ENCODE results near the gene PKN2.

Gene PKN2

DNA sequence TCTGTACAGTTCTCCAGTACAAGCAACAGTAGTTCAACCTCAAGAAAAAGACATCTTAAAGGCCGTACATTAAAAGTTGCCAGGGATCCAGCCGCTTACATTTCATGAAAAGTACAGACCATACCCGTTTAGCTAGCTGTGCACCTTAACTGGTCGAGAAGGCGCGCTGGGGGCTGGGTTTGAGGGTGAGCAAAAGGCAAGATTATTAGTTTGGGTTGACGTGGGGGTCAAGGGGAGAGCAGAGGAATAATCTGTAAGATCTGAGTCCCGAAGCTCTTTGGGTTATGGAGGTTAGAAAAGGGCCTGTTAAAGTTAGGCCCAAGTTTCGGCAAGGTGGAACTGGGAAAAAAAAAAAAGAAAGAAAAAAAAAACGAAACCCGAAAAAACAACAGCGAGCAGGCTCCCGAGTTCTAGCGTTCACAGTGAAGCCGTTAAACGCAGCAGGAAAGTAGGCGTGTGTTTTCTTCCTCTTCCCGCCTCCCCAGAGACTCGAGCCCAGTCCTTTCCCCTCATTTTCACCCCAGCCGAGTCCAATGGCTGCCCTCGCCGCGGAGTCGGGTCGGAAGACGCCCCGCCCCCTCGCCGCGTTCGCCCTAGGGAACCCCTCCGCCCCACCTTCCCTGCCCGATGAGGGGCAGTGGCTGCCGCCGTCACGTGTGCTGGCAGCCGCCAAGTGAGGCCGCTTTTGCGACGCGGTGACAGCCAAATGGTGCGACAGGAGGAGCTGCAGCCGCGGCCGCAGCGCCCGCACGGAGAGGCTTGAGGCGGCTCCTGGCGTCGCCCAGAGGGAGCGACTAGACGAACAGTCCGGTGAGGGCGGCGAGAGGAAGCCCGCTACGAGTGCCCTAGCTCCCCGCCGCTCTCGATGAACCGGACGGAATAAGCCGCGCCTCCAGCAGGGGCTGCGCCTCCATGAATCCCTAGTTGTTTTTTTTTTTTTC, at the start of gene PKN2:
PKN2 (plus strand) TSS at position 733 of the 941 bp plus-strand sequence. CDS start 308 bp downstream, outside the sequence.
- DNase-seq (ENCODE audit: low read depth in 2 of 2), result peak; percentile 95 to 96

DNA sequence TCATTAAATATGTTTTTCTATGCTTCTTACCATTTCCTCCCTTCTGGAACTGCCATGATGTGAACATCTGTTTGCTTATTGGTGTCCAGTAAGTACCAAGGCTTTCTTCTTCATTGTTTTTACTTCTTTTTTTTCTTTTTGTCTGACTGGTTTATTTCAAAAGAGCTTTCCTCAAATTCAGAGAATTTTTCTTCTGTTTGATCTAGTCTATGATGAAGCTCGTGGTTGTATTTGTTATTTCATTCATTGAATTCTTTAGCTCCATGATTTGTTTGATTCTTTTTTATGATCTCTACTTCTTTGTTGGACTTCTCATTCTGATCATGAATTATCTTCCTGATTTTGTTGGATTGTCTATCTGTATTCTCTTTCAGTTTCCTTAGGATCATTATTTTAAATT, 49.5 kb upstream of the PKN2 start:
- no peak for DNase-seq (ENCODE audit: low read depth in 2 of 2)

DNA sequence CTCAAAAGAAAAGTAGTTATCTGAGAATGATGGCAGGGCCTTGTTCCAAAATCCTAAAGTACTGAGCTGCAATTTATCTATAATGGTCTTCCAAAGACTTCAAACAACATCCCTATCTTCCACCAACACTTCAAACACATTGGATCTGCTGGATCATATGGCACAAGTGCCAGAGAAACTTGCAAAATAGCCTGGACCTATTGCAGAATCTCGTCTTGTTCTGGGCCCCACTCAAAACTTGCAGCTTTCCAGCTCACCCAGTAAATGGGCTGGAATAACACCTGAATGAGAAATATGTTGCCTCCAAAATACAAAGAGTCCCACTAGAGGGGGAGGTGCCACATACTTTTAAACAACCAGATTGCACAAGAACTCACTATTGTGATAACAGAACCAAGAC, 44.0 kb upstream of the PKN2 start:
- DNase-seq (ENCODE audit: low read depth in 2 of 2), result no peak

DNA sequence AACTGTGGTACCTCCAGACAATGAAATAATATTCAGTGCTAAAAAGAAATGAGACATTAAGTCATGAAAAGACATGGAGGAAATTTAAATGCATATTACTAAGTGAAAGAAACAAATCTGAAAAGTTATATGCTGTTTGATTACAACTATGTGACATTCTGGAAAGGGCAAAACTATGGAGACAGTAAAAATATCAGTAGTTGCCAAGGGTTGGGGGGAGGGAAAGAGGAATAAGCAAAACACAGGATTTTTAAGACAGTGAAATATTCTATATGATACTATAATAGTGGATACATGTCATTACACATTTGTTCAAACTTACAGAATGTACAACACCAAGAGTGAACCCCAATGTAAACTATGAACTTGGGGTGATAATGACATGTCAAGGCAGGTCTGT, 38.2 kb upstream of the PKN2 start:
- no peak for DNase-seq (ENCODE audit: low read depth in 2 of 2)

DNA sequence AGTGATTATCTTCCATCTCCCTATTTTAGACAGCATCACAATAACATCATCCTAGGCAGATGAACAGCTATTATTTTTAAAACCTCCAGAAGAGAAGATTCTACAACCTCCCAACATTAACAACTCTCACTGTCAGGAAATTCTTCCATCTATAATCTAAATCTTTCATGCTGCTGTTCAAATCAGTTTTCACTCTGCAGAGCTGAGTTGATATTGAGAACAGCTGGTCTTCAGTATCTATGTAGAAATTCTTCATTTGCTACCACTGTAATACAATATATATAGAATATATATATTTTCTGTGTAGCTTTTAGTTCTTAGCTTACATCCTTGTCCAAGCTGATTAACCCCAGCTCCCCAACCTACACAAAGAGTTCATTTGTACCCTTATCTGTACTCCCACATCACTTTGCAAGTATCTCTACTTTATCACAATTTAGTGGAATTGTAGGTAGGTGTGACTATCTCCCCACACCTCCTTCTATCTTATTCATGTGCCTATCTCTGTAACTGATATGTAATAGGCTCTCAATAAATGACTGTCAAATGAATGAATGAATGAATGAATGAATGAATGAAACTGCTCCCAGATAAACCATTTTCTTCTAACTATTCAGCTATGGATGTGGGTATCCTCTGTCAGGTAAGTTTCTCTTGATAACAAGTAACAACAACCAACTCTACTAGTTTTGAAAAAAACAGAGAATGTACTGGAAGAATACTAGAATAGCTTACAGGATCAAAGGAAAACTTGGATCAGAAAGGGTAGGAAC, 37.4 kb upstream of the PKN2 start:
- no peak for DNase-seq (ENCODE audit: low read depth in 2 of 2)

DNA sequence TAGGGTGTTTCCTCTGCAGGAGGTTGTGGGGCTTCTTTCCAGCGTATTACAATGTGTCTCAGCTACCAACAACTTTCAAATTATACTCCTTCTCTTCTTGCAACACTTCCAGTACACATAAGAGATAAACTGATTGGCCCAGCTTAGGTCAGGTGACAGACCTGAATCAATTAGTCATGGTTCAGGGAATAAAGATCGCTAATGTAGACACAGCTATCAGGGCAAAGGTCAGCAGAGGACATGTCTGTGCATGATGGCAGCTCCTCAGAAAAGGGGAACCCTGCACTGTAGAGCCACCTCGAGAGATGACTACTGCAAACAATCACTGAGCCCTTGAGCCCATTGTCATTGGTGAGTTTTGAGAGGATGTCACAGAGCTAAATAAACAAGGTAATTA, 36.8 kb upstream of the PKN2 start:
- no peak for DNase-seq (ENCODE audit: low read depth in 2 of 2)

DNA sequence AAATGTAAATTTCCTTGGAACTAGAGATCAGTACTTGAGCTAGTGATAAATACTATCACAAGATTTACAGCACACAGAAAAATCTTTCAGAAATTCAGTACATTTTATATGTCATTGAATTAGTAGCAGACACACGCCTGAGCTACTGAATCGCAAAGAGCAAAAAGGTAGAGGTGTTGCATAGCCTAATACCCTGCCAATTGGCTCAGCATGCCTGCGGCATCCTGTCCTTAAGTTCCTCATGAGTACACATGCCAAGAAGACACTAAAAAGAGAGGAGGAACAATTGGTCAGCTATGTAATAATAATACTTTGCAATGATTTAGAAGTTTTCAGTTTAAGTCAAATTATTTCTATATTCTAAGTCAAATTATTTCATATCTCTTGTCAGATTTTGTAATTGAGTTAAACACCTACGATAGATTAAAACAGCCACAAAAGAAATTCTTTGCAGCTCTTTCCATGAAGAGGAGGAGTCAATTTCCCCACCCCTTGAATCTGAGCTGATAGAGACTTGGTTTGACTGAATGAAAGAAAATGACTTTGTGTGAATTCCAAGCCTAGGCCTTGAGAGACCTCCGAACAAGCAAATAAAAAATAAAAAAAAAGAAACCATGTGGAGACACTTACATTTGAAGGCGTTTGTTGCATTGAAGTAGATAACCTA, 36.2 kb upstream of the PKN2 start:
- DNase-seq (ENCODE audit: low read depth in 2 of 2), result no peak

DNA sequence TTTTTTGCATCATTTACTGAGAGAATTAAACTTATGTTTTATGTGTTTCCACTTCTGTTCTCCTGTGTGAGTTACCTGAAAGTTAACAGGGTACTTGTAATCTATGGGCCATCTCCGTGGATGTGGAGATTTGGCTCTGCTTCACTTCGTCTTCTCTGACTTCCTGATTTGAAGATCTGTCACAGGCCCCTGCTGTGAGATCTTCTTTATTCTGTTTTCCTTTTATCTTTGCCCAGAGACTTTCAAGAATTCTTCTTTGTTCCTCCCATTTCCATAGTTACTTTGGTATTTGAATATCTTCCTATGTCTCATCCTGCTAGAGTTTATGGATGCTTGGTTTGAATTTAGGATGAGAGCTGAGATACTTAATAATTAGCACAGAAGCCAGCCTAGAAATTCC, 35.4 kb upstream of the PKN2 start:
- DNase-seq (ENCODE audit: low read depth in 2 of 2), result no peak

DNA sequence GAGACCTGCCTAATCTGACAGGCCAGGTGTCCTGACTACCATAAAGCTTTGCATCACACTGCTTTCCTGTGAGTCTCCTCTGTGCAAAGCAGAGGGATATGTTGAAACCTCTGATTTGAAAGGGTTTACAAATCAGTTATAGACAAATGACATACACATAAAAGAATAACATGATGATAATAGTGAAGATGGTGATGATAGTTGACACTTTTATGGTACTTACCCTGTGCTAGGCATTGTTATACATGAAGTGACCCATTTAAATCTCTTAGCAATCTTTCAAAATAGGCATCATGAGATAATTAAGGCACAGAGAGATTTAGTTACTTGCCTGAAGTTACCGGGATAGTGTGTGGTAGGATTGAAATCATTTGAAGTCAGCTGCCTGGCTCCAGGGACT, 34.1 kb upstream of the PKN2 start:
- DNase-seq (ENCODE audit: low read depth in 2 of 2), result no peak

DNA sequence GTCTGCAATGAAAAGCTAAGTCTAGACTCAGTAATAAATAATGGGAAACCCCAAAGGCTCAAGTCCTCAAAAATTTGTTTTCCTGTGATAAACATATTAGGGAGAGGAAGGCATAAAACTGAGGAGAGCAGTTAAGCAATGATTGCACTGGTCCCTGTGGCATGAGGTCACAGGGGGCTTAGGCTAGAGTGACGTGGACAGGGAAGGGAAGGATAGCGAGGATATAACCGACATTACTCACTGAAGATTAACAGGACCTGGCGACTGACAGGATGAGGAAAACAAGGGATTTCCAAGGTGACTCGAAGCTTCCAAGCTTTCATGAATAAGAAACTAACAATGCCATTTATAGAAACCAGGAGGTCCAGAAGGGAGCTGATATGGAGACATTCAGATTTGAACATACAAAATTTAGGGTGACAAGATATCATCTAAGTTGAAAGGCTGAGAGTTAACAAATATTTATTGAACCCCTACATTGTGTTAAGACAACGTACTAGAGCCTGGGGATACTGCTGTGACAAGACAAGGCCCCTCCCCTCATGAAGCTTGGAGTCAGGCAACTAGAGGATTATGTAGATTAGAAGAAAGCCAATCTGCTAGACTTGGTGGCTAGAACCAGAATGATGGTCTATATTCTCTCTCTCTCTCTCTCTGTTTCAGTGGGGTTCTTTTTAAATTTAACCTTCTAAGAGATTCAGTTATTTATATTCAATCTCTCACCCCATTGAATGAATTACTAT, 33.2 kb upstream of the PKN2 start:
- no peak for DNase-seq (ENCODE audit: low read depth in 2 of 2)

DNA sequence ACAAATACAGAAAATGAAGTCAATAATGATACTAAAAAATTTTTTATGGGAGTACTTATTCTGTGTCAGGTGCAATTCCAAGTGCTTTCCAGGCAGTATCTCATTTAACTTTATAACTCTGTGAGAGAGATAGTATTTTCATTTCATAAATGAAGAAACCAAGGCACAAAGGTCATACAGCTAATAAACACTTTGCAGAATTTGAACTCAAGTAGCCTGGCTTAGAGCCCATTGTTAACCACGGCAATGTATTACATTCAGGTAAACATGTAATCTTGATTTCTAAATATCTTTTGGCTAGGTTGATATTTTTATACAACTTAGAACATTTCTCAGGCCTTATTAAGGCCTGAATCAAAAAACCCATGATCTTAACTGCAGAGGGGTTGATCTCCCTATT, 28.9 kb upstream of the PKN2 start:
- no peak for DNase-seq (ENCODE audit: low read depth in 2 of 2)

DNA sequence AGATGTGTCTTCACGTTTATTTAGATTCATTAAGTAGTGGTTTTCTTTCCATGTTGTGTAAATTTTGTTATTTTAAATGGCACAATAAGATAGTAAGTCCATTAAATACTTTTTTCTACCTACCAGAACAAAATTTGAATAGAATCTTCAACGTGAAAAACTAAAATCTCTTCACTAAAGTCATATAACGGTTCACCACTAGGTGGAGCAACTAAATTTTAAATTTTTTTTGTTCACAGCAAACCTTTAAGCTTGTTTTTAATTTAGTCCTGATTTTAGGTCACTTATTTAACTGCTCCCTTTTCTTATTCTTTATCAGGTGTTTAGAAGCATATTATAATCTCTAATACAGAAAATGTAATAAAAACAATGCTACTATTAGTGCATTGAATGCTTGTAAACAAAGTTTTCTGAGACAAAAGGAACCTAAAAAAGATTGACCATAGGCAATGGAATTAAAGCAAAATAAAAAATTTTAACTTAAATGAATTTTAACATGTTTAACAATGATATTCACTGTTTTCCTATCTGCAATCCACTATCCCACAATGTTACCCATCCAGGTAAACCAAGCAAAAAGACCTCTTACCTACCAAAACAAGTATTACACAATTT, 28.3 kb upstream of the PKN2 start:
- DNase-seq (ENCODE audit: low read depth in 2 of 2), result no peak

DNA sequence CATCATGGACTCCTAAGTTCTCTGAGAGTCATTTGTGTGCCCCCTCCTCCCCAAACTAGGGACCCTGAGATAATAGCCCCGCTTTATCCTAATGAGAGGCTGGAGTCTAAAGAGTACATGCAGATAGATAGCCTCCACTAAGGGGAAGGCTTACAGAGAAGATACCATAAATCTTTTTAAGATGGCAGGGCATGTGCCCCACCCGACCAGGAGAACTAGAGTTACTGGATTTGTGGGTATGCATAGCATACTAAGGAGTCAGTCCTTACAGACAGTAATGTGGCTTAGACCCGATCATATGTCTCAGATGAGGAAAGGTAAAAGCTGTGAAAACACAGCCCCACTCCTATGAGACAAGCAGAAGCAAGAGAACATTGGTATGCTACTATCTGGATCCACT, 25.7 kb upstream of the PKN2 start:
- no peak for DNase-seq (ENCODE audit: low read depth in 2 of 2)

DNA sequence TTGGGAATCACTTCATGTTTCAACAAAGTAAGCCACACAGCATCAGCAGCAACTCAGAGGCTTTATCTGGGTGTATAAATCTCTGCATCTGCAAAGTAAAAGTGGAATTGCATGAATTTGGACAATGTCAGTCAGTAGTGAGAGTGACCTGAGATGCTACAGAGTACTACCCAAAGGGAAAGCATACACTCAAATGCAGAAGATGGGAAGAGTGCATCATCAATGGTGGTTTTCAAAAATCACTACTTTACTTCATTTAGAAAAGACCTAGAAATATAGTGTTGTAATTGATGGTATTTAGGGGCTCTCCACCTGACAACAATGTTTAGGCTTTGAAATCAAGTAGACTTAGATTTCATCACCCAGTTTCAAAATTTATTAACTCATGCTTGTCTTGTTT, 24.5 kb upstream of the PKN2 start:
- no peak for DNase-seq (ENCODE audit: low read depth in 2 of 2)

DNA sequence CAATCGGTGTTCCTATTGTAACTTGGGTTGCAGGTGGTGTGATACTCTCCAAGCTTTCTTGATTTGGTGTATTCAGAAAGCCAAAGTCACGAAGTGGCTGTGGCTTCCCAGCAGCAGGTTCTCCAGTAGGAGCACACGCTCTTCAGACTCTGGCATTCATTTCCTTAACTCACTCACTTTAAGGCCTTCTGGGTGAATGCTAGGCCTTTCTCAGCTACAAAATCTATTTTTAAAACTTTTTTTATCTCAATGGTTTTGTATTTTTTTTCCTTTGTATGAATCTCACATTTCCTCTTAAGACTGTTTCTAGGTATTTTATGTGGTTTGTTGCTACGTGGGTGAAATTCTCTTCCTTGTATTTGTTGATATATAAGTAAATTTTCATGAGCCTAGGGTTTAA, 22.9 kb upstream of the PKN2 start:
- no peak for DNase-seq (ENCODE audit: low read depth in 2 of 2)

DNA sequence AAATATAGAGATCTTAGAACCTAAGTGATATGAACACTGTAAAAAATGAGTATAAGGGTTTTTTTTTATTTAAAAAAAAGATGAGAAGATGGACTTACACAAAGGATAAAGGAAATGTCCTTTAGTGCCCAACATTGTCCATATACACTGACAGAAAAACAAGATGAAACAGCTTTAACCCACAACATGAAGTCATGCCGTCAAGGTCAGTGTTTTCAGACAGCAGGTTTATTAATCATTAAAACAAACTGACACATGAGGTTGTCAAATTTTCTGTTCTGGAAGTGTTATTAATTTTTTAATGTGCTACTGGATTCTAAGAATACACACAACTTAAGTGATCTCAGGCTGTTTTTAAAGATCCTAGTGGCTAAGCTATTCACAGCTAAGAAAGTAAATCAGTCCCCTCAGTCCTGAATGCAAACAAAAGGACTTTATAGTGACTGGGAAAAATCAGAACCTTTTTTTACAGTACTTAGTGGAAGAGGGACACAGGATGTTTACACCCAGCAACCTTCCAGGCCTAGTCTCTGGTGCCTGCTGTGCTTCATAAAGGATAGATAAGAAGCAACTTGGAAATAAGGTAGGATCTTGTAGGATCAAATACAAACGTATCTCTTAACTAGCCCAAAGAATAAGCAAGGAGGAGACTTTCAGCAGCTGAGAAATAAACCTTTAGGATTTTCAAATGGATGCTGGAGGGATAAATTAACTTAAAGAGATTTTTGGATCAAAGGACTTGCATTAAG, 21.9 kb upstream of the PKN2 start:
- no peak for DNase-seq (ENCODE audit: low read depth in 2 of 2)

DNA sequence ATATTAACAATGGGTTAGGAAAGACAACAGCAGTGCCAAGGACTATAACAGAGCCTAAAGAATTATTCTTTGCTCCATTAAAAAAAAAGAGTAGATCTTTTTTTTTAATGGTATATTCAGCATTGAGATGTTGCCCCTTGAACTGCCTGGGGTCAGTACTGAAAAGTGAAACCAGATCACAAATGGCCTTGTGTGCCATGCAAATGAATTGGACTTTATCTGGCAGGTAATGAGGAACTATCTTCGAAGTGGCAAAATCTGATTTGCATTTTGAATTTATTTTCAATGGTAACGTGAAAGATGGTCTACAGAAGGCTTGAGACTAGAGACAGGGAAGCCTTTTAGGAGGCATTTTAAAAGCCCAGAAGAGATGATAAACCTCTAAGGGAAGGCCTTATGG, 21.4 kb upstream of the PKN2 start:
- DNase-seq (ENCODE audit: low read depth in 2 of 2), result no peak

DNA sequence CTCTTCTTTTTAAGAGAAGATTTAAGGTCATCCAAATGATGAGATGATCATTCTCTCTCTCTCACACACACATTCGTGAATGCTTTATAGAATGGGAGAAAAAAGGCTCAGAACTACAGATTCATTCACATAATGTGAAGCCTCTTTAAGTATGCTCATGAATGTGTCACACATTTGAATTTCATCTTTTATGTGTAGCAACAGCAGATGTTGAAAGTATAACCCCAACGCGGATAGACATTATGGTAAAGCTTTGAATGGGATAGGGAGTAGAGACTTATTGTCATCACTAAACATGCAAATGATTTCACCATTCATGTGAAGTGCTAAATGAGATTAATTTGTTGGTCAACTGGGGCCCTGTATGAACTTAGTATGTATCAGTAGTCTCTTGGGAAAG, 15.7 kb upstream of the PKN2 start:
- DNase-seq (ENCODE audit: low read depth in 2 of 2), result no peak

DNA sequence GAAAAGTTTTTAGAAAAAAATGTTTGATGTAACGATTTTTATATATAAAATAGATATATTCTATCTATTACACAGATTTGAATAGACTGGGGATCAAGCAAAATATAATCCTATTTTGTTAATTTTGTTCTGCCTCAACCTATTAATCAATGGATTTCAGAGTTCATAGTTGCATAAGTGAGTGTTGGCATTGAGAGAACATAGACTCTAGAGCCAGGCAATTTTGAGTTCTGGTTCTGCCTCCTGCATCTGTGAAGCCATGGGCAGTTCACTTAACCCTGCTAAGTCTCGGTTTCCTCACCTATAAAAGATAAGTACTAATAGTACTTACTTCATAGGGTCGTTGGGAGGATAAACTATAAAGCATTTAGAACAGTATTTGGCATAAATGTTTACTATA, 13.6 kb upstream of the PKN2 start:
- DNase-seq (ENCODE audit: low read depth in 2 of 2), result no peak

DNA sequence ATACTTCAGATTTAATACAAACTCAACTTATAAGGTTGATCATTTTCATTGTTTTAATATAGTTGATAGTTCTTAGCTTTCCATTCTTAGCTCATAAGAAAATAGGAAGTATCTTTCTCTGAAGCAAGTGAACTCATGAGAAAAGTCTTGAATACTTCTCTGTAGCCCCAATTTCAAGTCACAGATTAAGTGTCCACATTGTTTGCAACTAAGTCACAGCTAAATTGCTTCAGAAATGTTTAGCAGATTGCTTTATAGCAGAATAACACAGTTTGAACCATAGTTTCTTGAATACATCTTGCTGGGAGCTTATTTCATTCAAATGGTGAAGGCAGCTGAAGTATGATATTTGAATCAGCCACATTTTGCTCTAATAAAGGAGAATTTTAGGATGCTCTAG, 10.6 kb upstream of the PKN2 start:
- no peak for DNase-seq (ENCODE audit: low read depth in 2 of 2)

DNA sequence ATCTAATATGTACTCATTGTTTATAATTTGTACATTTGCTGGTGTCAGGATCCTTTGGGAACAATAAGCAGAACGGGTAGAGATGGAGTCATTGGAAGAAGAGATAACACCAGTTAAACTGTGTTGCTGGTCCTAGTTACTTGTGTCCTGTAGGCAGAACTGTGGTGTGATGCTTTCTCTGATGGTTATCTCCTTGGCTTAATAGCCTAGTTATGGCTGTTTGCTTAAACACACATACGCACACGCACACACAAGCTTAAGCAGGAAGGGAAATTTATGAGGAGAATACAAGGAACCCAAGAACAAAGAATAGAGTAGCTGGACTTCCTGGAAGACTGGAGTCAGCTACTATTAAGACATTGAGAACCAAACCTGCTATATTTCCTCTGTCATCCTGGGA, 5.7 kb upstream of the PKN2 start:
- no peak for DNase-seq (ENCODE audit: low read depth in 2 of 2)
